GM18520 (cell line): ENCODE data around the gene ADAM23.

ENCODE experiments used
- ATAC-seq: cut with Tn5 transposase; IDR thresholded peaks from one replicate; pipeline ENCODE4 v1.9.1; 2021; ENCODE audit not compliant: unreplicated experiment

The ADAM23 gene

GRCh38 chr2:206438196-206438724 lies 5.1 kb upstream of the ADAM23 start:
- no peak for ATAC-seq

- ATAC-seq, result no peak
Measured at GRCh38 chr2:206442474-206442832, 879 bp upstream of the ADAM23 start.

GRCh38 chr2:206443735-206444527 lies 599 bp downstream of the ADAM23 start:
- no peak for ATAC-seq

GRCh38 chr2:206445948-206446347 lies 2.6 kb downstream of the ADAM23 start:
- no peak for ATAC-seq

- ATAC-seq, result peak; percentile 39
Measured at GRCh38 chr2:206452242-206452641, 8.9 kb downstream of the ADAM23 start.

GRCh38 chr2:206452750-206453149 lies 9.4 kb downstream of the ADAM23 start:
- ATAC-seq, result no peak

- no peak for ATAC-seq
Measured at GRCh38 chr2:206456078-206456754, 12.9 kb downstream of the ADAM23 start.

- peak; percentile 68 for ATAC-seq
Measured at GRCh38 chr2:206457188-206457634, 13.9 kb downstream of the ADAM23 start.

GRCh38 chr2:206462240-206462854 lies 19.0 kb downstream of the ADAM23 start:
- ATAC-seq, result no peak

- no peak for ATAC-seq
Measured at GRCh38 chr2:206463685-206464084, 20.4 kb downstream of the ADAM23 start.

- no peak for ATAC-seq
Measured at GRCh38 chr2:206464597-206464996, 21.3 kb downstream of the ADAM23 start.

GRCh38 chr2:206471524-206472062 lies 28.3 kb downstream of the ADAM23 start:
- ATAC-seq, result no peak

GRCh38 chr2:206472094-206472493 lies 28.8 kb downstream of the ADAM23 start:
- ATAC-seq, result no peak

- ATAC-seq, result no peak
Measured at GRCh38 chr2:206474099-206474498, 30.8 kb downstream of the ADAM23 start.

DNA sequence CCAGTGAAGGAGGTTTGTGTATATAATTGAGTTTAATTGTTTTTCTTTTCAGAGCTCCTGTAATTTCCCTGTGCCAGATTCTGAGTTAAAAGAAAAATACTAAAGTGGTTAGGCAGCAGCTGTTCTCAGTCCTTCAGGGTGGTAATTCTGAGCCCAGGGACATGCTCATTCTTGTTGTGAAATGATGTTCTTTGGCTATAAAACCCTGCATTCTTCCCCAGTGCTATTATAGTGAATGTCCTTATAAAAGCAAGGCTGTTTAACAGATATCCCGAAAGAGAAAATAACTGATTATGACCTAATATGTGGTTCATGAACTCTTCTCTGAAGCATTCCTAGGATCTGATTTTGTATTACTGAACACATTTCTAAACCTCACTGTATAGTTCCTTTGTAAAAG lies 34.0 kb downstream of the ADAM23 start:
- ATAC-seq, result no peak

DNA sequence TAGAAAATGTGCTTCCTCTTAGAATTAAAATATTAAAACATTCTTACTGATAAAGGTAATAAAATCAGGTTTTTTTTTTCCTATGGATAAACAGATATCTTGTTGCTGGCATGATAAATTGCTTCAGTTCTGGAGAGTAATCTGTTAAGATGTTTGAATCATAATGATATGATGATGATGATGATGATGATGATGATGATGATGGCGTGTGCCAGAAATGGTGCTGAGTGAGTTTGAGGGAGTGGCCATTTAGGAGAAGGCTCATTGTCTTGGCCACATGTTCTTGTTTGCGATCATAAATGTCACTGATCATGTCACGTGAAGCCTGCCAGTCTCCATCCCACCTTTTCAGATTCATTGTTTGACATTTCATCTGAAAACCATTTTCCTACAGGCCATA lies 35.0 kb downstream of the ADAM23 start:
- no peak for ATAC-seq

- no peak for ATAC-seq
Measured at GRCh38 chr2:206480161-206480560, 36.8 kb downstream of the ADAM23 start.

- no peak for ATAC-seq
Measured at GRCh38 chr2:206480620-206481019, 37.3 kb downstream of the ADAM23 start.

- no peak for ATAC-seq
Measured at GRCh38 chr2:206481056-206481455, 37.7 kb downstream of the ADAM23 start.

- ATAC-seq, result no peak
Measured at GRCh38 chr2:206482123-206482522, 38.8 kb downstream of the ADAM23 start.

- no peak for ATAC-seq
Measured at GRCh38 chr2:206482633-206483032, 39.3 kb downstream of the ADAM23 start.

GRCh38 chr2:206488053-206488452 lies 44.7 kb downstream of the ADAM23 start:
- ATAC-seq, result no peak
